ENCODE data around the gene DNAJA3.

- TF ChIP-seq POLR2A (IDR thresholded peaks at IDR 0.05) = no peak
- no peak for TF ChIP-seq CTCF (IDR thresholded peaks at IDR 0.05)
Observed at GRCh38 chr16:4383591-4384444, 41.9 kb upstream of the DNAJA3 start.

All from adrenal gland (tissue), 5 donors.